GM12801 (cell line): ENCODE results near the gene NARS2.

Experiments used
- TF ChIP-seq, protein P1 (sequence below): IDR thresholded peaks from one replicate; pipeline ENCODE4 v1.5.1; 2011; ENCODE audit warnings: control low read depth; ENCODE audit not compliant: insufficient read length; ENCODE audit errors: extremely low read depth

Gene NARS2

GRCh38 chr11:78414321-78415051, 160.2 kb downstream of the NARS2 start:
- TF ChIP-seq, protein P1, sequence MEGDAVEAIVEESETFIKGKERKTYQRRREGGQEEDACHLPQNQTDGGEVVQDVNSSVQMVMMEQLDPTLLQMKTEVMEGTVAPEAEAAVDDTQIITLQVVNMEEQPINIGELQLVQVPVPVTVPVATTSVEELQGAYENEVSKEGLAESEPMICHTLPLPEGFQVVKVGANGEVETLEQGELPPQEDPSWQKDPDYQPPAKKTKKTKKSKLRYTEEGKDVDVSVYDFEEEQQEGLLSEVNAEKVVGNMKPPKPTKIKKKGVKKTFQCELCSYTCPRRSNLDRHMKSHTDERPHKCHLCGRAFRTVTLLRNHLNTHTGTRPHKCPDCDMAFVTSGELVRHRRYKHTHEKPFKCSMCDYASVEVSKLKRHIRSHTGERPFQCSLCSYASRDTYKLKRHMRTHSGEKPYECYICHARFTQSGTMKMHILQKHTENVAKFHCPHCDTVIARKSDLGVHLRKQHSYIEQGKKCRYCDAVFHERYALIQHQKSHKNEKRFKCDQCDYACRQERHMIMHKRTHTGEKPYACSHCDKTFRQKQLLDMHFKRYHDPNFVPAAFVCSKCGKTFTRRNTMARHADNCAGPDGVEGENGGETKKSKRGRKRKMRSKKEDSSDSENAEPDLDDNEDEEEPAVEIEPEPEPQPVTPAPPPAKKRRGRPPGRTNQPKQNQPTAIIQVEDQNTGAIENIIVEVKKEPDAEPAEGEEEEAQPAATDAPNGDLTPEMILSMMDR: no peak

- TF ChIP-seq, protein P1: no peak
Observed at GRCh38 chr11:78408619-78409018, 166.0 kb downstream of the NARS2 start.

DNA sequence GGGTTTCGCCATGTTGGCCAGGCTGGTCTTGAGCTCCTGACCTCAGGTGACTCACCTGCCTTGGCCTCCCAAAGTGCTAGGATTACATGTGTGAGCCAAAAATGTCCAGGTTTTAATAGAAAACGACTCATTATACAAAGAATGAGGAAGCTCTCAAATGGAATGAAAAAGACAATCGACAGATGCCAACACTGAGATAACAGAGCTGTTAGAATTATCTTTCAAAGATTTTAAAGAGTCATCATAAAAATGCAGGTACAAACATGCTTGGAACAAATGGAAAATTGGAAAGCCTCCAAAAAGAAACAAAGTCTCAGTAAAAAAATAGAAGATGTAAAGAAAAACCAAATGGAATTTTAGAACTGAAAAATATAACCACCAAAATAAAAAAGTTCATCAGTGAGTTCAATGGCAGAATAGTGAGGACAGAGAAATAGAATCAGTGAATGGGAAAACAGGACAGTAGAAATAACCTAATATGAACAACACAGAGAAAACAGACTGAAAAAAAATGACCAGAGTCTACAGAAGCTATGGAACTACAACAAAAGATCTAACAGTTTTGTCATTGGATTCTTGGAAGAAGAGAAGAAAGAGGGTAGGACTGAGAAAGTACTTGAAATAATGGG, 168.0 kb downstream of the NARS2 start:
- TF ChIP-seq, protein P1: no peak

GRCh38 chr11:78405805-78406204, 168.9 kb downstream of the NARS2 start:
- TF ChIP-seq, protein P1: no peak

DNA sequence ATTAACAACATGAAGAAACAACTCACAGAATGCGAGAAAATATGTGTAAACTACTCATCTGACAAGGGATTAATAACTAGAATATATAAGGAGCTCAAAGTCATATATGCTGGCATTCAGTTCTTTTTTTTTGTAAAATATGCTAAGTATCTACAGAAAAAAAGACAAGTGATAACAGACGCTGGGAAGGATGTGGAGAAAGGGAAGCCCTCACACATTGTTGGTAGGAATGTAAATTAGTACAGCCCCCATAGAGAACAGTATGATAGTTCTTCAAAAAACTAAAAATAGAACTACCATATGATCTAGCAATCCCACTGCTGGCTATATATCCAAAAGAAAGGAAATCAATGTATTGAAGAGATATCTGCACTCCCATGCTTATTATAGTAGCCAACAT, 170.9 kb downstream of the NARS2 start:
- TF ChIP-seq, protein P1: no peak

GRCh38 chr11:78402847-78403246, 171.8 kb downstream of the NARS2 start:
- TF ChIP-seq, protein P1: no peak

DNA sequence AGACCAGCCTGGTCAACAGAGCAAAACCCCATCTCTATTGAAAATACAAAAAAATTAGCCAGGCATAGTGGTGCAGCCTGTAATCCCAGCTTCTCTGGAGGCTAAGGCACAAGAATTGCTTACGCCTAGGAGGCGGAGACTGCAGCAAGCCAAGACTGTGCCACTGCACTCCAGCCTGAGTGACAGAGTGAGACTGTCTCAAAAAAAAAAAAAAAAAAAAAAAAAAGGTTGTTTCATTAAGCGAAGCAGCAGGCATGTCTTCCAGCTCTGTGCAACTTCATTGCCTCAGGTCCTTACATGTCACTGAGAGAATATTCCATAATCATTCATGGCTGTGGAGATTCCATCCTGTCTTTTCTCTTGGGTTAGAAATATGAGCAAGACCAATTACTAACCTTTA, 174.0 kb downstream of the NARS2 start:
- TF ChIP-seq, protein P1: no peak
